A549 (cell line): Measurements from ENCODE around the gene BICDL1. TPM values are rescaled to one million over a fixed set of nuclear protein-coding genes. Genes with fewer than 3 reads are reported as not detected.

Experiments
- ATAC-seq, 2 experiments: fragments of 200-7000 bp in 1 of 2; fragments of >200 bp in 1 of 2; cut with Nextera tagmentation in 1 of 2; cut with Tn5 transposase in 1 of 2; 3 replicates each; pipeline versions ENCODE4 v1.8.0 to v1.9.1; 2018 to 2020; ENCODE audit warnings: mild to moderate bottlenecking in 1 of 2, moderate library complexity in 1 of 2
- CTCF ChIA-PET: fragments of 300-600 bp; sonication (Branson Sonifier 250); formaldehyde crosslinking; extraction: SDS; loops from one replicate; lab custom pipeline; 2021; ENCODE audit warnings: antibody characterized with exemption, inconsistent platforms; lab: Yijun Ruan, JAX
- POLR2A ChIA-PET: fragments of 350-600 bp; formaldehyde crosslinking; extraction: SDS; loops from one replicate; lab custom pipeline; 2021; ENCODE audit warnings: antibody characterized with exemption, inconsistent platforms; lab: Yijun Ruan, JAX
- DNase-seq, 2 experiments: peaks; one replicate each; pipeline versions ENCODE4 v3.0.0 to v3.0.0-alpha.2; 2011 to 2016; ENCODE audit warnings: low read depth in 1 of 2, low spot score in 1 of 2
- FAIRE-seq: peaks from 2 replicates; lab custom pipeline; 2011; peaks lifted over from hg19 to GRCh38; lab: Jason Lieb, UNC
- H3K27ac ChIP-seq, 2 experiments: fragments of >200 bp; sonication (Bioruptor Twin); formaldehyde crosslinking; 3 replicates each; pipeline ENCODE4 v1.5.1; 2016 to 2017
- H3K4me1 ChIP-seq: fragments of >200 bp; sonication (Bioruptor Twin); formaldehyde crosslinking; 3 replicates; pipeline ENCODE4 v1.6.1; 2016
- H3K4me2 ChIP-seq: fragments of >200 bp; sonication (Bioruptor Twin); formaldehyde crosslinking; 3 replicates; pipeline ENCODE4 v1.6.1; 2016
- H3K4me3 ChIP-seq: fragments of >200 bp; sonication (Bioruptor Twin); formaldehyde crosslinking; 3 replicates; pipeline ENCODE4 v1.5.1; 2016
- H3K9me3 ChIP-seq: fragments of >200 bp; sonication (Bioruptor Twin); formaldehyde crosslinking; 3 replicates; pipeline ENCODE4 v1.6.1; 2016
- BCL3 ChIP-seq: fragments of >200 bp; sonication (Bioruptor Twin); formaldehyde crosslinking; IDR thresholded peaks from 3 replicates; pipeline ENCODE4 v1.6.1; 2016
- BHLHE40 ChIP-seq: IDR thresholded peaks from 2 replicates; pipeline ENCODE4 v1.6.1; 2012; ENCODE audit warnings: low read depth, low read length, inconsistent platforms
- CBX8 ChIP-seq: fragments of 200-600 bp; sonication (generic); IDR thresholded peaks from 2 replicates; pipeline ENCODE4 v1.6.1; 2016
- CEBPB ChIP-seq, 2 experiments: fragments of >200 bp in 1 of 2; sonication (Bioruptor Twin) in 1 of 2; formaldehyde crosslinking in 1 of 2; IDR thresholded peaks; 2 replicates each; pipeline ENCODE4 v1.6.1; 2012 to 2016
- CHD4 ChIP-seq: fragments of 200-600 bp; sonication (generic); IDR thresholded peaks from 2 replicates; pipeline ENCODE4 v1.6.1; 2016; ENCODE audit warnings: antibody characterized with exemption, mild to moderate bottlenecking, borderline replicate concordance
- CTCF ChIP-seq: fragments of >200 bp; sonication (Bioruptor Twin); formaldehyde crosslinking; IDR thresholded peaks from 3 replicates; pipeline ENCODE4 v1.5.1; 2016
- EHF ChIP-seq: fragments of 250-450 bp; sonication (Bioruptor Pico); IDR thresholded peaks from 2 replicates; pipeline ENCODE4 v1.5.0; 2020; ENCODE audit warnings: mild to moderate bottlenecking
- EHMT2 ChIP-seq: fragments of 200-600 bp; sonication (generic); IDR thresholded peaks from 2 replicates; pipeline ENCODE4 v1.6.1; 2016; ENCODE audit warnings: antibody characterized with exemption, low read depth, mild to moderate bottlenecking, moderate library complexity
- EP300 ChIP-seq, 2 experiments: fragments of >200 bp; sonication (Bioruptor Twin); formaldehyde crosslinking; IDR thresholded peaks; 2 replicates in 1 of 2; 3 replicates in 1 of 2; pipeline ENCODE4 v1.6.1; 2016 to 2017
- ESRRA ChIP-seq: fragments of 150-350 bp; IDR thresholded peaks from 2 replicates; pipeline ENCODE4 v1.6.1; 2014; ENCODE audit warnings: mild to moderate bottlenecking, low read length, borderline replicate concordance
- HDAC2 ChIP-seq: fragments of 200-600 bp; sonication (generic); IDR thresholded peaks from 2 replicates; pipeline ENCODE4 v1.6.1; 2016
- KDM1A ChIP-seq: fragments of 200-600 bp; sonication (generic); IDR thresholded peaks from 2 replicates; pipeline ENCODE4 v1.6.1; 2016; ENCODE audit warnings: low read depth, mild to moderate bottlenecking
- KDM5A ChIP-seq: fragments of 200-600 bp; sonication (generic); IDR thresholded peaks from 2 replicates; pipeline ENCODE4 v1.6.1; 2016; ENCODE audit warnings: antibody characterized with exemption, mild to moderate bottlenecking
- MAZ ChIP-seq: fragments of 150-350 bp; IDR thresholded peaks from 2 replicates; pipeline ENCODE4 v1.6.1; 2014; ENCODE audit warnings: antibody characterized with exemption, low read depth, low read length, borderline replicate concordance
- NR3C1 ChIP-seq: fragments of >200 bp; sonication (Bioruptor Twin); formaldehyde crosslinking; IDR thresholded peaks from 3 replicates; pipeline ENCODE4 v1.6.1; 2017
- POLR2A ChIP-seq: IDR thresholded peaks from 2 replicates; pipeline ENCODE4 v1.6.1; 2012; ENCODE audit warnings: mild to moderate bottlenecking, low read length
- RCOR1 ChIP-seq: fragments of 150-350 bp; IDR thresholded peaks from 2 replicates; pipeline ENCODE4 v1.6.1; 2014; ENCODE audit warnings: antibody characterized with exemption, low read length, low read depth
- RNF2 ChIP-seq: fragments of 200-600 bp; sonication (generic); IDR thresholded peaks from 2 replicates; pipeline ENCODE4 v1.6.1; 2016; ENCODE audit warnings: low read depth, mild to moderate bottlenecking, antibody characterized with exemption, moderate library complexity, borderline replicate concordance
- SREBF2 ChIP-seq: fragments of 450-650 bp; IDR thresholded peaks from 2 replicates; pipeline ENCODE4 v1.6.1; 2014; ENCODE audit warnings: mild to moderate bottlenecking, moderate library complexity
- TP53 ChIP-seq: fragments of 250-450 bp; sonication (Bioruptor Pico); IDR thresholded peaks from 2 replicates; pipeline ENCODE4 v1.5.0; 2021; ENCODE audit warnings: mild to moderate bottlenecking, moderate library complexity
- ZNF302 ChIP-seq: fragments of 250-450 bp; sonication (Bioruptor Pico); IDR thresholded peaks from 2 replicates; pipeline ENCODE4 v1.9.0; 2021; ENCODE audit warnings: inconsistent platforms, mild to moderate bottlenecking, moderate library complexity
- WGBS: methylation state at CpG from one replicate; pipeline ENCODE4 v1.1.6; 2017; ENCODE audit errors: missing lambda C conversion rate; 5-methylcytosine and 5-hydroxymethylcytosine counted together
- polyA plus RNA-seq, 4 experiments: library from polyadenylated mRNA; depleted of rRNA in 3 of 4; stranded (reverse); fragments of >200 nt; fragmentation: RNase III in 1 of 4; extraction: RNeasy Plus Mini Kit Qiagen cat#74134 plus additional on column Dnase treatment in 1 of 4; gene quantifications; 2 replicates in 3 of 4; 3 replicates in 1 of 4; pipeline ENCODE4 v1.2.3, GENCODE V29; 2011 to 2017
- TF ChIP-seq, protein P1 (sequence below): IDR thresholded peaks from 2 replicates; pipeline ENCODE4 v1.6.1; 2012
- TF ChIP-seq, protein P2 (sequence below): IDR thresholded peaks from 2 replicates; pipeline ENCODE4 v1.6.1; 2012

The BICDL1 gene
- polyA plus RNA-seq, 2 of the 4 experiments (the other 2 are of a cell fraction) = 3.8 to 4.5 TPM

DNA sequence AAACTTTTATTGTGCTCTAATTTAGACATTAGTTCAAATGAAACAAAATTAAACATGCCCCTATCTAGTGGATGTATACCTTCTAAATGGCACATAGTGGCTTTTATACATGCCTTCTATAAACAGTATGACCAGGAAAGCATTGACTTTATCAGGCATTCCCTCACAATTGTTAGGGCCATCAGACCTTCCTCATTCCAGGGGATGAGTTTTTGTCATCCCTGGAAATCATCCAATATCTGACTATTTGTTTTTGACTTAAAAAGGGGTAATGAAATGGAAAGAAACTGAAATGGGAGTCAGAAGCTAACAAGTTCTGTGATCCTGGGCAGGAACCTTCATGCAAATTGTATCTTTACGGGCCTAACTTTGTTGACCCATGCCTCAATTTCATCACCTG lies 58.0 kb downstream of the BICDL1 start:
- POLR2A ChIA-PET = no interaction called here
- CTCF ChIA-PET = interaction anchor here (1.2 to 1.3 kb wide), 2 partner anchors 8 to 11 kb away, joined by 3 read pairs; no protein-coding TSS in a partner anchor
- Histone ChIP-seq H3K4me2 (no peak overlapping the region), H3K27ac (no peak overlapping the region), H3K9me3 (no peaks in the 10 kb centered on the region; the same call in 2 of the 3 replicates), H3K4me1 (0 out of 3 replicates have a peak, but pooled peaks cover 4% of the 10 kb centered on the region), H3K4me3 (no peak overlapping the region)
- FAIRE-seq (no peak), DNase-seq (no peak), ATAC-seq (no peak)
- TF ChIP-seq NR3C1 (no peak), HDAC2 (no peak), CTCF (no peak), BCL3 (no peak), TP53 (CRISPR knock-in tag) (no peak), CHD4 (no peak), EHF (CRISPR knock-in tag) (no peak), POLR2A (no peak), MAZ (no peak), RNF2 (no peak), KDM1A (no peak), CBX8 (no peak), ESRRA (no peak), SREBF2 (no peak)
- TF ChIP-seq, protein P1, sequence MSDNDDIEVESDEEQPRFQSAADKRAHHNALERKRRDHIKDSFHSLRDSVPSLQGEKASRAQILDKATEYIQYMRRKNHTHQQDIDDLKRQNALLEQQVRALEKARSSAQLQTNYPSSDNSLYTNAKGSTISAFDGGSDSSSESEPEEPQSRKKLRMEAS = no peak
- TF ChIP-seq, protein P2, sequence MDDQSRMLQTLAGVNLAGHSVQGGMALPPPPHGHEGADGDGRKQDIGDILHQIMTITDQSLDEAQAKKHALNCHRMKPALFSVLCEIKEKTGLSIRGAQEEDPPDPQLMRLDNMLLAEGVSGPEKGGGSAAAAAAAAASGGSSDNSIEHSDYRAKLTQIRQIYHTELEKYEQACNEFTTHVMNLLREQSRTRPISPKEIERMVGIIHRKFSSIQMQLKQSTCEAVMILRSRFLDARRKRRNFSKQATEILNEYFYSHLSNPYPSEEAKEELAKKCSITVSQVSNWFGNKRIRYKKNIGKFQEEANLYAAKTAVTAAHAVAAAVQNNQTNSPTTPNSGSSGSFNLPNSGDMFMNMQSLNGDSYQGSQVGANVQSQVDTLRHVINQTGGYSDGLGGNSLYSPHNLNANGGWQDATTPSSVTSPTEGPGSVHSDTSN = no peak
- WGBS = 92% methylated on average over 1 of the region's 1 CpG

GRCh38 chr12:120048263-120048662 lies 59.2 kb downstream of the BICDL1 start:
- Histone ChIP-seq H3K4me3 (no peak overlapping the region), H3K4me2 (no peak overlapping the region), H3K27ac (no peak overlapping the region), H3K9me3 (no peaks in the 10 kb centered on the region; the same call in 2 of the 3 replicates), H3K4me1 (0 out of 3 replicates have a peak, but pooled peaks cover 4% of the 10 kb centered on the region)
- ChIA-PET CTCF (interaction anchor here (1.2 to 1.4 kb wide), 2 partner anchors 9 to 10 kb away, joined by 3 to 7 read pairs; no protein-coding TSS in a partner anchor), POLR2A (no interaction called here)
- DNase-seq (no peak), FAIRE-seq (no peak), ATAC-seq (no peak)
- TF ChIP-seq BHLHE40 (no peak), ZNF302 (no peak), RCOR1 (no peak), EHMT2 (no peak), ESRRA (no peak), BCL3 (no peak), CTCF (no peak), EP300 (IDR thresholded peaks at IDR 0.05) (no peak), TP53 (CRISPR knock-in tag) (no peak), CEBPB (IDR thresholded peaks at IDR 0.05) (no peak), KDM5A (no peak), POLR2A (no peak)
